Measurements from ENCODE around the gene LRP11. TPM values are rescaled to one million over a fixed set of nuclear protein-coding genes. Genes with fewer than 3 reads are reported as not detected.

Gene LRP11
- total RNA-seq, 1 experiment from 2014 or later: 143 TPM

- H3K36me3 ChIP-seq: peaks cover 18% of the 10 kb centered on the region
- no peak for DNase-seq (ENCODE audit: low read depth in 1 of 2, low spot score in 2 of 2)
- H3K27me3 ChIP-seq (replicated peaks): no peaks in the 10 kb centered on the region
- no peaks in the 10 kb centered on the region for H3K4me1 ChIP-seq (replicated peaks)
- no peak overlapping the region for H3K4me3 ChIP-seq
- H3K27ac ChIP-seq: no peak overlapping the region
- no peaks in the 10 kb centered on the region for H3K9me3 ChIP-seq (replicated peaks)
Measured at GRCh38 chr6:149809798-149810197, 54.4 kb downstream of the LRP11 start.

GRCh38 chr6:149806127-149806526 is 58.0 kb downstream of the LRP11 start:
- Histone ChIP-seq H3K9me3 (replicated peaks) (no peaks in the 10 kb centered on the region), H3K27ac (no peak overlapping the region), H3K27me3 (replicated peaks) (no peaks in the 10 kb centered on the region), H3K36me3 (peaks cover 37% of the 10 kb centered on the region), H3K4me1 (replicated peaks) (no peaks in the 10 kb centered on the region), H3K4me3 (no peak overlapping the region)
- no peak for DNase-seq (ENCODE audit: low read depth in 1 of 2, low spot score in 2 of 2)

- no peaks in the 10 kb centered on the region for H3K27me3 ChIP-seq (replicated peaks)
- DNase-seq (ENCODE audit: low read depth in 1 of 2, low spot score in 2 of 2): no peak
- H3K4me3 ChIP-seq: no peak overlapping the region
- no peaks in the 10 kb centered on the region for H3K9me3 ChIP-seq (replicated peaks)
- peaks cover 37% of the 10 kb centered on the region for H3K36me3 ChIP-seq
- no peak overlapping the region for H3K27ac ChIP-seq
- no peaks in the 10 kb centered on the region for H3K4me1 ChIP-seq (replicated peaks)
Measured at GRCh38 chr6:149783551-149783950, 80.6 kb downstream of the LRP11 start.

GRCh38 chr6:149782337-149782736 is 81.8 kb downstream of the LRP11 start:
- Histone ChIP-seq H3K9me3 (replicated peaks) (no peaks in the 10 kb centered on the region), H3K4me1 (replicated peaks) (no peaks in the 10 kb centered on the region), H3K27me3 (replicated peaks) (no peaks in the 10 kb centered on the region), H3K36me3 (peaks cover 42% of the 10 kb centered on the region), H3K27ac (no peak overlapping the region), H3K4me3 (no peak overlapping the region)
- no peak for DNase-seq (ENCODE audit: low read depth in 1 of 2, low spot score in 2 of 2)

GRCh38 chr6:149781715-149782114 is 82.4 kb downstream of the LRP11 start:
- Histone ChIP-seq H3K27ac (no peak overlapping the region), H3K4me3 (no peak overlapping the region), H3K4me1 (replicated peaks) (no peaks in the 10 kb centered on the region), H3K27me3 (replicated peaks) (no peaks in the 10 kb centered on the region), H3K9me3 (replicated peaks) (no peaks in the 10 kb centered on the region), H3K36me3 (peaks cover 47% of the 10 kb centered on the region)
- no peak for DNase-seq (ENCODE audit: low read depth in 1 of 2, low spot score in 2 of 2)

GRCh38 chr6:149779644-149779963 is 84.6 kb downstream of the LRP11 start:
- Histone ChIP-seq H3K4me3 (no peak overlapping the region), H3K27me3 (replicated peaks) (no peaks in the 10 kb centered on the region), H3K9me3 (replicated peaks) (no peaks in the 10 kb centered on the region), H3K27ac (no peak overlapping the region), H3K4me1 (replicated peaks) (no peaks in the 10 kb centered on the region), H3K36me3 (peaks cover 65% of the 10 kb centered on the region)
- DNase-seq (ENCODE audit: low read depth in 1 of 2, low spot score in 2 of 2): no peak

GRCh38 chr6:149777624-149778023 is 86.5 kb downstream of the LRP11 start:
- Histone ChIP-seq H3K27me3 (replicated peaks) (no peaks in the 10 kb centered on the region), H3K36me3 (peaks cover 66% of the 10 kb centered on the region), H3K27ac (no peak overlapping the region), H3K9me3 (replicated peaks) (no peaks in the 10 kb centered on the region), H3K4me1 (replicated peaks) (no peaks in the 10 kb centered on the region), H3K4me3 (no peak overlapping the region)
- DNase-seq (ENCODE audit: low read depth in 1 of 2, low spot score in 2 of 2): no peak

GRCh38 chr6:149771925-149772324 is 92.2 kb downstream of the LRP11 start:
- H3K4me3 ChIP-seq: no peak overlapping the region
- no peaks in the 10 kb centered on the region for H3K9me3 ChIP-seq (replicated peaks)
- H3K27ac ChIP-seq: no peak overlapping the region
- H3K27me3 ChIP-seq (replicated peaks): no peaks in the 10 kb centered on the region
- H3K4me1 ChIP-seq (replicated peaks): peaks cover 3% of the 10 kb centered on the region; the same call in 1 of the 2 replicates
- H3K36me3 ChIP-seq: peaks cover 67% of the 10 kb centered on the region
- no peak for DNase-seq (ENCODE audit: low read depth in 1 of 2, low spot score in 2 of 2)

- H3K36me3 ChIP-seq: peaks cover 68% of the 10 kb centered on the region
Measured at GRCh38 chr6:149771185-149771584, 93.0 kb downstream of the LRP11 start.

GRCh38 chr6:149769676-149770075 is 94.5 kb downstream of the LRP11 start:
- no peak overlapping the region for H3K4me3 ChIP-seq
- H3K4me1 ChIP-seq (replicated peaks): peaks cover 3% of the 10 kb centered on the region; the same call in 1 of the 2 replicates
- H3K27me3 ChIP-seq (replicated peaks): no peaks in the 10 kb centered on the region
- no peak for DNase-seq (ENCODE audit: low read depth in 1 of 2, low spot score in 2 of 2)
- peaks cover 63% of the 10 kb centered on the region for H3K36me3 ChIP-seq
- no peak overlapping the region for H3K27ac ChIP-seq
- H3K9me3 ChIP-seq (replicated peaks): peaks cover 4% of the 10 kb centered on the region; the same call in 1 of the 2 replicates

More at GRCh38 chr6:149771185-149771584, 93.0 kb downstream of the LRP11 start:
- Histone ChIP-seq H3K4me1 (replicated peaks) (peaks cover 3% of the 10 kb centered on the region; the same call in 1 of the 2 replicates), H3K4me3 (no peak overlapping the region), H3K27me3 (replicated peaks) (no peaks in the 10 kb centered on the region), H3K27ac (no peak overlapping the region), H3K9me3 (replicated peaks) (peaks cover 4% of the 10 kb centered on the region; the same call in 1 of the 2 replicates)
- DNase-seq (ENCODE audit: low read depth in 1 of 2, low spot score in 2 of 2): no peak

Other genes with a start within 250 kb of the LRP11 start
- gene KATNA1, start 215.6 kb downstream of the LRP11 start, total RNA-seq (2014; rRNA removed; shearing (Covaris generic)): 32.6 and 38.2 TPM in 2 replicates
- gene LATS1, start 146.3 kb downstream of the LRP11 start, total RNA-seq (2014; rRNA removed; shearing (Covaris generic)): 20.9 and 23.8 TPM in 2 replicates
- 50.8 and 70.9 TPM in 2 replicates for gene NUP43, start 117.8 kb downstream of the LRP11 start, total RNA-seq (2014; rRNA removed; shearing (Covaris generic))
- gene PCMT1, start 114.6 kb downstream of the LRP11 start, total RNA-seq (2014; rRNA removed; shearing (Covaris generic)): 90.1 and 199 TPM in 2 replicates
- gene RAET1E, start 33.8 kb upstream of the LRP11 start, total RNA-seq (2014; rRNA removed; shearing (Covaris generic)): 0.28 TPM in 1 of 2 replicates, not detected in the other
- gene RAET1G, start 58.8 kb upstream of the LRP11 start, total RNA-seq (2014; rRNA removed; shearing (Covaris generic)): 0.16 and 0.68 TPM in 2 replicates
- 12.2 and 19.7 TPM in 2 replicates for gene ULBP2, start 77.7 kb upstream of the LRP11 start, total RNA-seq (2014; rRNA removed; shearing (Covaris generic))
- gene ULBP1, start 99.6 kb upstream of the LRP11 start, total RNA-seq (2014; rRNA removed; shearing (Covaris generic)): 0.03 TPM in 1 of 2 replicates, not detected in the other
- not detected in 2 replicates for gene RAET1L, start 161.2 kb upstream of the LRP11 start, total RNA-seq (2014; rRNA removed; shearing (Covaris generic))
- 5.4 and 10.1 TPM in 2 replicates for gene ULBP3, start 204.8 kb upstream of the LRP11 start, total RNA-seq (2014; rRNA removed; shearing (Covaris generic))

Data from SJSA1 (cell line).